ENCODE measurements around the gene CLCNKB. TPM values are rescaled to one million over a fixed set of nuclear protein-coding genes. Genes with fewer than 3 reads are reported as not detected.
"Not testable (repeated sequence)": the region's sequence is repeated elsewhere in the genome, so short reads cannot be mapped to it uniquely, and the experiment has no call there.

Gene CLCNKB
- total RNA-seq, 2 experiments from 2014 or later, result not detected

DNA sequence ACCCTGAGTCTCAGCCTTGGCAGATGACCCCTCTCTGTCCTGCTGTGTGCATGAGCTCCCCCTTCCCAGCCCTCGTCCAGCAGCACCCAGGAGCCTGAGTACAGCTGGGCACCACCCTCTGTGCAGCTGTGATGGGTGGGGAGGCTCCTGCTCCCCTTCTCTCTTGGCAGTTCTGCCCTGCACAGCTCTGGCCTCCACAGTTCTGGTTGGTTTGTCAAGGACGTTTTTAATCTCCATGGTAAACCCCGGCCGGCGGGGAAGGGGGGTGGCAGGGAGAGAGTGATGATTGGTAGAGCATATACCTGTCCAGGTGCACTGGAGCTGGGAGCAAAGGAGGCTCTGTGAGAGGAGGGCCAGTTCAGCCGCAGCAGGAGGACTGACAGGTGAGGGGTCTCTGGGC, 21.9 kb upstream of the CLCNKB start, which contains the start of gene CLCNKA:
TSS of gene CLCNKA (plus strand) at position 356 of the 400 bp plus-strand sequence. CDS start 584 bp downstream, outside the sequence.
- no peaks in the 10 kb centered on the region for H3K27me3 ChIP-seq (ENCODE audit: control insufficient read depth in 1 of 2, insufficient read depth in 2 of 2, low read length in 2 of 2)
- Mint-ChIP-seq H3K27ac (no peak within 1 kb of the TSS), H3K4me1 (ENCODE audit: low read depth) (no peaks in the 10 kb centered on the region), H3K4me3 (no peak within 1 kb of the TSS), H3K27me3 (peaks cover 9% of the 10 kb centered on the region), H3K9me3 (no peaks in the 10 kb centered on the region), H3K36me3 (ENCODE audit: low read depth) (no peaks in the 10 kb centered on the region)
- TF ChIP-seq, protein P1, sequence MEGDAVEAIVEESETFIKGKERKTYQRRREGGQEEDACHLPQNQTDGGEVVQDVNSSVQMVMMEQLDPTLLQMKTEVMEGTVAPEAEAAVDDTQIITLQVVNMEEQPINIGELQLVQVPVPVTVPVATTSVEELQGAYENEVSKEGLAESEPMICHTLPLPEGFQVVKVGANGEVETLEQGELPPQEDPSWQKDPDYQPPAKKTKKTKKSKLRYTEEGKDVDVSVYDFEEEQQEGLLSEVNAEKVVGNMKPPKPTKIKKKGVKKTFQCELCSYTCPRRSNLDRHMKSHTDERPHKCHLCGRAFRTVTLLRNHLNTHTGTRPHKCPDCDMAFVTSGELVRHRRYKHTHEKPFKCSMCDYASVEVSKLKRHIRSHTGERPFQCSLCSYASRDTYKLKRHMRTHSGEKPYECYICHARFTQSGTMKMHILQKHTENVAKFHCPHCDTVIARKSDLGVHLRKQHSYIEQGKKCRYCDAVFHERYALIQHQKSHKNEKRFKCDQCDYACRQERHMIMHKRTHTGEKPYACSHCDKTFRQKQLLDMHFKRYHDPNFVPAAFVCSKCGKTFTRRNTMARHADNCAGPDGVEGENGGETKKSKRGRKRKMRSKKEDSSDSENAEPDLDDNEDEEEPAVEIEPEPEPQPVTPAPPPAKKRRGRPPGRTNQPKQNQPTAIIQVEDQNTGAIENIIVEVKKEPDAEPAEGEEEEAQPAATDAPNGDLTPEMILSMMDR (IDR thresholded peaks at IDR 0.05), result no peak
- no peaks in the 10 kb centered on the region for H3K9me3 ChIP-seq (ENCODE audit: control insufficient read depth in 1 of 2, insufficient read depth in 1 of 2, low read length in 2 of 2)
- ChIA-PET CTCF (no interaction called here), POLR2A (no interaction called here)
- H3K4me1 ChIP-seq (ENCODE audit: insufficient read depth, low read length), result peaks cover 3% of the 10 kb centered on the region
- no peak within 1 kb of the TSS for H3K27ac ChIP-seq (ENCODE audit: low read depth in 1 of 2, low read length in 2 of 2)
- no peak for ATAC-seq (ENCODE audit: poor library complexity)
- H3K4me3 ChIP-seq (ENCODE audit: low read length), result no peak within 1 kb of the TSS
- intact Hi-C loops (cut with DNase I, micrococcal nuclease), result no loop called here
- DNase-seq, result no peak
- no peaks in the 10 kb centered on the region for H3K36me3 ChIP-seq (ENCODE audit: insufficient read depth, low read length)

GRCh38 chr1:16022393-16022792, 21.2 kb upstream of the CLCNKB start:
- Histone ChIP-seq H3K9me3 (ENCODE audit: control insufficient read depth in 1 of 2, insufficient read depth in 1 of 2, low read length in 2 of 2) (no peaks in the 10 kb centered on the region), H3K36me3 (ENCODE audit: insufficient read depth, low read length) (no peaks in the 10 kb centered on the region), H3K4me3 (ENCODE audit: low read length) (no peak overlapping the region), H3K4me1 (ENCODE audit: insufficient read depth, low read length) (peaks cover 10% of the 10 kb centered on the region), H3K27ac (ENCODE audit: low read depth in 1 of 2, low read length in 2 of 2) (no peak overlapping the region), H3K27me3 (ENCODE audit: control insufficient read depth in 1 of 2, insufficient read depth in 2 of 2, low read length in 2 of 2) (no peaks in the 10 kb centered on the region)
- no peak for ATAC-seq (ENCODE audit: poor library complexity)
- ChIA-PET POLR2A (no interaction called here), CTCF (no interaction called here)
- Mint-ChIP-seq H3K27ac (no peak overlapping the region), H3K9me3 (no peaks in the 10 kb centered on the region), H3K36me3 (ENCODE audit: low read depth) (no peaks in the 10 kb centered on the region), H3K4me3 (no peak overlapping the region), H3K27me3 (peaks cover 9% of the 10 kb centered on the region), H3K4me1 (ENCODE audit: low read depth) (no peaks in the 10 kb centered on the region)
- no peak for DNase-seq
- TF ChIP-seq, protein P1 (IDR thresholded peaks at IDR 0.05), result no peak
- intact Hi-C loops (cut with DNase I, micrococcal nuclease), result no loop called here

- Histone ChIP-seq H3K4me3 (ENCODE audit: low read length) (no peak overlapping the region), H3K4me1 (ENCODE audit: insufficient read depth, low read length) (peaks cover 11% of the 10 kb centered on the region), H3K9me3 (ENCODE audit: control insufficient read depth in 1 of 2, insufficient read depth in 1 of 2, low read length in 2 of 2) (peaks cover 0 to under 1% of the 10 kb centered on the region in 2 experiments), H3K27ac (ENCODE audit: low read depth in 1 of 2, low read length in 2 of 2) (no peak overlapping the region), H3K36me3 (ENCODE audit: insufficient read depth, low read length) (no peaks in the 10 kb centered on the region), H3K27me3 (ENCODE audit: control insufficient read depth in 1 of 2, insufficient read depth in 2 of 2, low read length in 2 of 2) (peaks cover under 1 to 5% of the 10 kb centered on the region in 2 experiments)
- ChIA-PET POLR2A (no interaction called here), CTCF (no interaction called here)
- no peak overlapping the region for H3K27ac Mint-ChIP-seq
- ATAC-seq (ENCODE audit: poor library complexity), result no peak
- DNase-seq, result no peak
- H3K36me3 Mint-ChIP-seq (ENCODE audit: low read depth), result no peaks in the 10 kb centered on the region
- H3K9me3 Mint-ChIP-seq, result no peaks in the 10 kb centered on the region
- TF ChIP-seq, protein P1 (IDR thresholded peaks at IDR 0.05), result no peak
- no peaks in the 10 kb centered on the region for H3K4me1 Mint-ChIP-seq (ENCODE audit: low read depth)
- peaks cover 14% of the 10 kb centered on the region for H3K27me3 Mint-ChIP-seq
- intact Hi-C loops (cut with DNase I, micrococcal nuclease), result no loop called here
- H3K4me3 Mint-ChIP-seq, result no peak overlapping the region
Observed at GRCh38 chr1:16023050-16023653, 20.4 kb upstream of the CLCNKB start.

- H3K36me3 Mint-ChIP-seq (ENCODE audit: low read depth); POLR2A ChIA-PET; H3K36me3 ChIP-seq (ENCODE audit: insufficient read depth, low read length); H3K4me3 Mint-ChIP-seq; DNase-seq; intact Hi-C loops (cut with DNase I, micrococcal nuclease); CTCF ChIA-PET; H3K4me3 ChIP-seq (ENCODE audit: low read length); H3K9me3 ChIP-seq (ENCODE audit: control insufficient read depth in 1 of 2, insufficient read depth in 1 of 2, low read length in 2 of 2); H3K27ac ChIP-seq (ENCODE audit: low read depth in 1 of 2, low read length in 2 of 2); H3K9me3 Mint-ChIP-seq; H3K27ac Mint-ChIP-seq; H3K4me1 Mint-ChIP-seq (ENCODE audit: low read depth): not testable (repeated sequence)
- Histone ChIP-seq H3K4me1 (ENCODE audit: insufficient read depth, low read length) (peaks cover 11% of the 10 kb centered on the region), H3K27me3 (ENCODE audit: control insufficient read depth in 1 of 2, insufficient read depth in 2 of 2, low read length in 2 of 2) (peaks cover 14 to 19% of the 10 kb centered on the region in 2 experiments)
- ATAC-seq (ENCODE audit: poor library complexity), result peak; percentile 18
- H3K27me3 Mint-ChIP-seq, result peaks cover 35% of the 10 kb centered on the region
Observed at GRCh38 chr1:16026302-16026701, 17.3 kb upstream of the CLCNKB start.

Data from CD4-positive, alpha-beta T cell (primary cell).